ENCODE data around the gene NUP93.

GRCh38 chr16:56785317-56785716 is 55.4 kb downstream of the NUP93 start:
- TF ChIP-seq CTCF (conservative IDR thresholded peaks at IDR 0.05; ENCODE audit: low read depth in 2 of 2) (no peak), JUNB (IDR thresholded peaks at IDR 0.05; ENCODE audit: unreplicated experiment) (no peak), EZH2 (IDR thresholded peaks at IDR 0.05; ENCODE audit: low read depth, unreplicated experiment) (no peak), REST (IDR thresholded peaks at IDR 0.05; ENCODE audit: unreplicated experiment) (no peak), POLR2AphosphoS5 (IDR thresholded peaks at IDR 0.05; ENCODE audit: low read depth) (no peak), NANOG (IDR thresholded peaks at IDR 0.05; ENCODE audit: borderline replicate concordance) (no peak), EZH2phosphoT487 (IDR thresholded peaks at IDR 0.05; ENCODE audit: unreplicated experiment) (no peak), CREB1 (CRISPR knock-in tag; IDR thresholded peaks at IDR 0.05; ENCODE audit: low read depth) (no peak), STAT1 (IDR thresholded peaks at IDR 0.05; ENCODE audit: unreplicated experiment) (no peak), ETS1 (IDR thresholded peaks at IDR 0.05) (no peak), ZNF462 (CRISPR knock-in tag; IDR thresholded peaks at IDR 0.05) (no peak)

Measured in GM23338 (cell line).